Naive thymus-derived CD4-positive, alpha-beta T cell (primary cell): Measurements from ENCODE around the gene BIN2. TPM values are rescaled to one million over a fixed set of nuclear protein-coding genes. Genes with fewer than 3 reads are reported as not detected.

Source experiments
- ATAC-seq: fragments of 150-1000 bp; cut with Tn5 transposase; 2 replicates; pipeline ENCODE4 v1.10.0; 2021; ENCODE audit warnings: mild to moderate bottlenecking, moderate library complexity
- CTCF ChIA-PET: fragments of 350-600 bp; sonication (Branson Sonifier 250); formaldehyde crosslinking; loops from one replicate; lab custom pipeline; 2021; ENCODE audit warnings: antibody characterized with exemption; lab: Charles Lee
- POLR2A ChIA-PET: fragments of 350-600 bp; sonication (Branson Sonifier 250); formaldehyde crosslinking; loops from one replicate; lab custom pipeline; 2021; ENCODE audit warnings: antibody characterized with exemption, inconsistent platforms; lab: Charles Lee
- DNase-seq, 9 donors: peaks; one replicate each; pipeline versions ENCODE4 v3.0.0 to v3.0.0-alpha.2; 2020 to 2022; ENCODE audit warnings: mixed read lengths in 1 of 9
- H3K27ac ChIP-seq: one replicate; pipeline ENCODE4 v1.7.0; 2013; ENCODE audit warnings: mild to moderate bottlenecking, low read depth, low read length, moderate library complexity
- H3K27me3 ChIP-seq, 2 donors: one replicate each; pipeline ENCODE4 v1.7.0; 2013; ENCODE audit warnings: low read length in 2 of 2, mild to moderate bottlenecking in 2 of 2, moderate library complexity in 2 of 2; ENCODE audit not compliant: control insufficient read depth in 2 of 2, insufficient read depth in 2 of 2
- H3K36me3 ChIP-seq, 3 experiments: 1 replicate in 2 of 3; 2 replicates in 1 of 3; pipeline ENCODE4 v1.7.0; 2013; ENCODE audit warnings: low read length in 3 of 3, mild to moderate bottlenecking in 3 of 3, moderate library complexity in 1 of 3; ENCODE audit not compliant: insufficient read depth in 3 of 3, control insufficient read depth in 2 of 3
- H3K4me1 ChIP-seq, 2 donors: one replicate each; pipeline ENCODE4 v1.7.0; 2013; ENCODE audit warnings: low read length in 2 of 2, mild to moderate bottlenecking in 2 of 2, moderate library complexity in 1 of 2; ENCODE audit not compliant: control insufficient read depth in 2 of 2, insufficient read depth in 2 of 2
- H3K4me3 ChIP-seq: 2 replicates; pipeline ENCODE4 v1.7.0; 2013; ENCODE audit warnings: mild to moderate bottlenecking, low read length
- H3K9me3 ChIP-seq, 3 experiments: 1 replicate in 2 of 3; 2 replicates in 1 of 3; pipeline ENCODE4 v1.7.0; 2013; ENCODE audit warnings: low read length in 3 of 3; ENCODE audit not compliant: control insufficient read depth in 2 of 3
- H3K27ac Mint-ChIP-seq, 9 donors: one replicate each; pipeline ENCODE4 v1.8.0; 2020 to 2022; ENCODE audit warnings: mixed read lengths in 9 of 9, mild to moderate bottlenecking in 8 of 9, moderate library complexity in 5 of 9, inconsistent platforms in 2 of 9
- H3K27me3 Mint-ChIP-seq, 5 donors: one replicate each; pipeline ENCODE4 v1.8.0; 2021 to 2022; ENCODE audit warnings: mixed read lengths in 5 of 5, mild to moderate bottlenecking in 1 of 5
- H3K36me3 Mint-ChIP-seq, 5 donors: one replicate each; pipeline ENCODE4 v1.8.0; 2020 to 2022; ENCODE audit warnings: mixed read lengths in 5 of 5, mild to moderate bottlenecking in 3 of 5, inconsistent platforms in 1 of 5
- H3K4me1 Mint-ChIP-seq, 7 donors: one replicate each; pipeline ENCODE4 v1.8.0; 2020 to 2022; ENCODE audit warnings: mixed read lengths in 7 of 7, mild to moderate bottlenecking in 3 of 7, inconsistent platforms in 1 of 7
- H3K4me3 Mint-ChIP-seq, 10 donors: one replicate each; pipeline ENCODE4 v1.8.0; 2020 to 2022; ENCODE audit warnings: mild to moderate bottlenecking in 10 of 10, mixed read lengths in 10 of 10, moderate library complexity in 6 of 10, inconsistent platforms in 2 of 10
- H3K9me3 Mint-ChIP-seq, 11 donors: one replicate each; pipeline ENCODE4 v1.8.0; 2020 to 2022; ENCODE audit warnings: mixed read lengths in 11 of 11, mild to moderate bottlenecking in 4 of 11, inconsistent platforms in 1 of 11, moderate library complexity in 1 of 11
- intact Hi-C, 2 donors: fragments of 100-400 bp; cut with micrococcal nuclease; formaldehyde crosslinking; loops; one replicate each; pipeline ENCODE4 v1.15.1; 2023
- polyA plus RNA-seq, 2 donors: library from polyadenylated mRNA; unstranded; fragments of 300-500 nt; fragmentation: Illumina TruSeq; gene quantifications; one replicate each; pipeline ENCODE4 v1.2.3, GENCODE V29; 2021
- total RNA-seq, 6 experiments: library from RNA in 5 of 6; stranded (reverse) in 5 of 6; gene quantifications; 1 replicate in 5 of 6; 2 replicates in 1 of 6; pipeline ENCODE4 v1.2.3 and lab custom pipeline; 2021 to 2026

Gene BIN2
- total and polyA plus RNA-seq, 7 experiments from 2014 or later: 159 to 290 (median 249) TPM

DNA sequence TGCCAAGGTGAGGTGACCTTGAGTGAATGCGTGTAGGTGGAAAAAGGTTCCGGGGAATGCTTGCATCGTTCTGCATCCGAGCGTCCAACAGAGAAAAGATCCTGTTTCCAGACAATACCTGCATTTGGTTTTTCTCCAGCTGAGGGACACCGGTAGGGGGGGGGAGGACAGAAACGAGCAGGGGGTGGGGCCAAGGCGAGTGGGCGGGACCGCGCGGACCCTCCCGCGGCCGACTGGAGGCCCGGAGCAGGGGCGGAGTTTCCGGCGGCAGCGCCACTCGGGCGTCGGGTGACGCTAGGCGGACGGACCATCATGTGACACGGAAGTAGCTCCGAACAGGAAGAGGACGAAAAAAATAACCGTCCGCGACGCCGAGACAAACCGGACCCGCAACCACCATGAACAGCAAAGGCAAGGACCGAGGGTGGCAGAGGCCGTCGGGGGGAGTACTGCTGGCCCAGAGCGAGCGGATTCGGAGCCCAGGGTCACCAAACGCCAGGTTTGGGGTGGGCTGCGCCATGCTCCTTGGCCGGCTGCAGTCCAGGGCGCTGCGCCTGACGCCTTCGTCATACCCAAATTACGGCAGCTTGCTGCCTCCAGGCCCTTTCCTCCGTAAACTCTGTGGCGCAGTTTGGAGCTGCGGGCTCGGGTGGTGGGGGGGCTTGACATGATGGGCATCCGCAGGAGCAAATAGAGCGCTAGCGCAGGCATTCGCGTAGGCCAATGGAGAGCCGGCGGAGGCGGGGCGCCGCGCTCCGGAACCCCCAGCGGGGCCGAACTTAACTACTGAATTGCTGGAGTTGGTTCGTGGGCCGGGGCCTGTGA lies 85.3 kb downstream of the BIN2 start, which contains the start of gene DAZAP2:
Gene DAZAP2 (plus strand): TSS at position 317 of the 825 bp plus-strand sequence. CDS start 82 bp downstream, at position 399.
- peak; percentile 93 for ATAC-seq
- Mint-ChIP-seq H3K27me3 (peaks cover 0 to 4% (median 0%) of the 10 kb centered on the region in 5 donors), H3K27ac (peak within 1 kb of the TSS; percentile 97 to 100 (median 100)), H3K4me3 (peak within 1 kb of the TSS; percentile 91 to 99 (median 97)), H3K36me3 (peaks cover 11 to 30% (median 25%) of the 10 kb centered on the region in 5 donors), H3K9me3 (peaks cover 0 to 3% (median 0%) of the 10 kb centered on the region in 11 donors), H3K4me1 (peaks cover 36 to 50% (median 42%) of the 10 kb centered on the region in 7 donors)
- H3K27me3 ChIP-seq: no peaks in the 10 kb centered on the region
- intact Hi-C loops: loop anchor here (1.0 to 5.0 kb wide), 11 partner anchors 20 to 474 kb away; partner anchors contain the start of genes CSRNP2 (in 2 of the 2), LETMD1 (in 2 of the 2), POU6F1 (in 2 of the 2) and SLC11A2 (in 2 of the 2)
- peak within 1 kb of the TSS; percentile 100 for H3K27ac ChIP-seq
- ChIA-PET POLR2A (interaction anchor here (0.5 to 7.4 kb wide), 39 partner anchors 9 to 1672 kb away, joined by 3 to 128 read pairs (median 4); partner anchors contain the start of genes ATF1, BIN2, CSRNP2 and POU6F1), CTCF (interaction anchor here (1.0 to 1.7 kb wide), 2 partner anchors 21 to 1127 kb away, joined by 3 to 5 read pairs; partner anchors contain the start of genes COX14 and POU6F1)
- H3K4me3 ChIP-seq: peak within 1 kb of the TSS; percentile 98
- H3K36me3 ChIP-seq: peaks cover 14 to 39% (median 21%) of the 10 kb centered on the region in 3 experiments
- DNase-seq: peak; percentile 82 to 94 (median 92)
- no peaks in the 10 kb centered on the region for H3K9me3 ChIP-seq
- peaks cover 24 to 29% of the 10 kb centered on the region in 2 donors for H3K4me1 ChIP-seq

DNA sequence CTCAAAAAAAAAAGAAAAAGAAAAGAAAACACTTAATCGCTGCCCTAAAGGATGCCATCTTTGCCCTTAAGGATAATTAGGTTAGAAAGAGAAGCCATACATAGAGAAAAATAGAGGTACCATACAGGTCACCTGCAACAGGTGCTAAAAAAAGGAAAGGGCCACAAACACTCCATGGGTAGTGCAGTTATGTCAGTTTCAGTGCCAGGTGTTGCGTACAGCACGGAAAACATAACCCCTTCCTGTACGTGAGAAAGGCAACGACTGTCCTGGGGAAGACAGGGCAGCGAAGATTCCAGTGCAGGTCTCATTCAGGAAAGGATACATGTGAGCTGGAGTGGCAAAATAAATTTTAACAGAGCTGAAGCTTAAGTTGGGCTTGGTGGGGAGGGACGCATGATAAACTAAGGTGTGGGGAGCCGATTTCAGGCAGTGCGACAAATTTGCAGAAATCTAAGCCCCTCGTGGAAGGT lies 85.9 kb downstream of the BIN2 start:
- Mint-ChIP-seq H3K27me3 (peaks cover 0 to 4% (median 0%) of the 10 kb centered on the region in 5 donors), H3K9me3 (peaks cover 0 to 3% (median 0%) of the 10 kb centered on the region in 11 donors), H3K27ac (peak overlapping the region; percentile 97 to 100 (median 100)), H3K36me3 (peaks cover 10 to 29% (median 24%) of the 10 kb centered on the region in 5 donors), H3K4me1 (peaks cover 33 to 49% (median 41%) of the 10 kb centered on the region in 7 donors), H3K4me3 (peak overlapping the region; percentile 91 to 99 (median 97))
- ChIA-PET POLR2A (interaction anchor here (0.5 to 7.4 kb wide), 31 partner anchors 8 to 583 kb away, joined by 3 to 128 read pairs (median 4); partner anchors contain the start of genes ATF1, CSRNP2, POU6F1 and SLC11A2), CTCF (interaction anchor here (0.6 to 1.7 kb wide), 2 partner anchors 20 to 81 kb away, joined by 3 to 5 read pairs; partner anchors contain the start of gene POU6F1)
- no peak for ATAC-seq
- Histone ChIP-seq H3K4me1 (peaks cover 23 to 29% of the 10 kb centered on the region in 2 donors), H3K9me3 (no peaks in the 10 kb centered on the region), H3K4me3 (peak overlapping the region; percentile 98), H3K36me3 (peaks cover 14 to 38% (median 18%) of the 10 kb centered on the region in 3 experiments), H3K27ac (peak overlapping the region; percentile 100), H3K27me3 (no peaks in the 10 kb centered on the region)
- DNase-seq: peak in 1 of 9 donors; percentile 42
- intact Hi-C loops: loop anchor here (1.0 to 5.0 kb wide), 11 partner anchors 20 to 474 kb away; partner anchors contain the start of genes CSRNP2 (in 2 of the 2), LETMD1 (in 2 of the 2), POU6F1 (in 2 of the 2) and SLC11A2 (in 2 of the 2)

DNA sequence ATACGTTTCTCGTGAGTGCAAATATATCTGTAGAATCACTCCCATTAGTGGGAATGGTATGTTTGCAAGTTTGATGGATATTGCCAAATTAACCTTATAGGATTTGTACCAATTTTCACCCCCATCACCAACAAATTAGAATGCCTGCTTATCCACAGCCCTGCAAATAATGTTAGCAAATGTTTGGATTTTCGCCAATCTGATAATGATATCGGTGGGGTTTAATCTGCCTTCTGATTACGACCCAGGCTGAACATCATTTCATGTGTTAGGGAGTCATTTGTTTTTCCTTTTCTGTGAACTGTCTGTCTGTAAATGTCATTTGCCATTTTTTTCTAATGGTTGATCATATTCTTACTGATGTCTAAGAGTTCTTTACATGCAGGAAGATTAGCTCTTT lies 89.4 kb downstream of the BIN2 start:
- Histone ChIP-seq H3K4me1 (no peaks in the 10 kb centered on the region), H3K9me3 (no peaks in the 10 kb centered on the region), H3K4me3 (no peak overlapping the region), H3K27ac (no peak overlapping the region), H3K27me3 (no peaks in the 10 kb centered on the region), H3K36me3 (peaks cover 0 to 9% (median 0%) of the 10 kb centered on the region in 3 experiments)
- POLR2A ChIA-PET: no interaction called here
- DNase-seq: no peak
- Mint-ChIP-seq H3K4me3 (no peak overlapping the region), H3K4me1 (peaks cover 7 to 21% (median 14%) of the 10 kb centered on the region in 7 donors), H3K27me3 (peaks cover 0 to 7% (median 0%) of the 10 kb centered on the region in 5 donors), H3K9me3 (peaks cover 0 to 3% (median 0%) of the 10 kb centered on the region in 11 donors), H3K36me3 (peaks cover 0 to 7% (median 0%) of the 10 kb centered on the region in 5 donors), H3K27ac (no peak overlapping the region)
- CTCF ChIA-PET: no interaction called here
- ATAC-seq: no peak
- intact Hi-C loops: no loop called here

DNA sequence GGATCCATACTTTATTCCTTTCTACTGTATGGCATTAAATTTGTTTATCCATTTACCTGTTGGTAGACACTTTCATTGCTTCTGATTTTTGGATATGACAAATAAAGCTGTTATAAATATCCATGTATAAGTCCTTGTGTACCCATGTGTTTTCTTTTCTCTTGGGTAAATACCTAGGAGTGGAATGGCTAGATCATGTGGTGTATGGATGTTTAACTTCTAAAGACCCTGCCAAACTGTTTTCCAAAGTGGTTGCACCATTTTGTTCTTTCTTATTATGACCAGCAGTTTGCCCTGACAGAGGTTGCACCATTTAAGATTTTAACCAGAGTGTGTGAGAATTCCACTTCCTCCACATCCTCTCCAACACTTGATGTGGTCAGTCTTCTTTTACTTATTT lies 91.3 kb downstream of the BIN2 start:
- DNase-seq (no peak), ATAC-seq (no peak)
- Histone ChIP-seq H3K27ac (no peak overlapping the region), H3K4me3 (no peak overlapping the region), H3K9me3 (no peaks in the 10 kb centered on the region), H3K36me3 (no peaks in the 10 kb centered on the region), H3K4me1 (no peaks in the 10 kb centered on the region), H3K27me3 (no peaks in the 10 kb centered on the region)
- POLR2A ChIA-PET: interaction anchor here (1.3 kb wide), 2 partner anchors 9 kb away, joined by 3 to 5 read pairs; no protein-coding TSS in a partner anchor
- no peak overlapping the region for H3K27ac Mint-ChIP-seq
- peaks cover 0 to 4% (median 0%) of the 10 kb centered on the region in 5 donors for H3K27me3 Mint-ChIP-seq
- intact Hi-C loops: no loop called here
- H3K9me3 Mint-ChIP-seq: no peaks in the 10 kb centered on the region
- H3K36me3 Mint-ChIP-seq: peaks cover 0 to 2% (median 0%) of the 10 kb centered on the region in 5 donors
- peaks cover under 1 to 17% (median 6%) of the 10 kb centered on the region in 7 donors for H3K4me1 Mint-ChIP-seq
- CTCF ChIA-PET: no interaction called here
- H3K4me3 Mint-ChIP-seq: no peak overlapping the region

Other genes with a start within 250 kb of the BIN2 start
- 10 to 100 TPM; 20.0 to 38.7 (median 23.4) TPM for gene CSRNP2, start 240.6 kb downstream of the BIN2 start, total RNA-seq
- 1 to 10 TPM; 2.7 to 6.9 TPM for gene CSRNP2, start 240.6 kb downstream of the BIN2 start, polyA plus RNA-seq
- 10 to 100 TPM; 23.4 to 42.3 (median 36.6) TPM for gene TFCP2, start 151.0 kb downstream of the BIN2 start, total RNA-seq
- gene TFCP2, start 151.0 kb downstream of the BIN2 start, polyA plus RNA-seq: 10 to 100 TPM; 10.8 to 16.6 TPM
- gene POU6F1, start 106.1 kb downstream of the BIN2 start, total RNA-seq: 10 to 100 TPM in 4 of 5 experiments, 1 to 10 TPM in 1; 5.1 to 85.5 (median 33.5) TPM
- 1 to 10 TPM; 1.8 to 4.7 TPM for gene POU6F1, start 106.1 kb downstream of the BIN2 start, polyA plus RNA-seq
- 100 to 1,000 TPM; 231 to 306 (median 271) TPM for gene DAZAP2, start 85.3 kb downstream of the BIN2 start, total RNA-seq
- 1,000 to 10,000 TPM; 1,567 to 1,584 TPM for gene DAZAP2, start 85.3 kb downstream of the BIN2 start, polyA plus RNA-seq
- 1 to 10 TPM; 1.5 to 7.4 (median 4.2) TPM for gene SMAGP, start 53.8 kb downstream of the BIN2 start, total RNA-seq
- gene SMAGP, start 53.8 kb downstream of the BIN2 start, polyA plus RNA-seq: 10 to 100 TPM; 10.6 to 16.2 TPM
- 1 to 10 TPM in 4 of 5 experiments, not detected in 1; 1.1 to 2.1 (median 1.4) TPM for gene CELA1, start 22.5 kb upstream of the BIN2 start, total RNA-seq
- gene CELA1, start 22.5 kb upstream of the BIN2 start, polyA plus RNA-seq: 1 to 10 TPM; 3.8 to 9.2 TPM
- 10 to 100 TPM in 3 of 5 experiments, 1 to 10 TPM in 2; 2.5 to 19.5 (median 13.4) TPM for gene GALNT6, start 67.2 kb upstream of the BIN2 start, total RNA-seq
- 10 to 100 TPM in 1 of 2 donors, 1 to 10 TPM in 1; 6.2 to 14.0 TPM for gene GALNT6, start 67.2 kb upstream of the BIN2 start, polyA plus RNA-seq
- gene SLC4A8, start 100.7 kb upstream of the BIN2 start, total RNA-seq: 1 to 10 TPM in 4 of 5 experiments, under 1 TPM in 1; 0.97 to 8.4 (median 3.4) TPM
- gene SLC4A8, start 100.7 kb upstream of the BIN2 start, polyA plus RNA-seq: under 1 TPM; 0.13 to 0.34 TPM